ENCODE measurements around the gene GOT1. TPM values are rescaled to one million over a fixed set of nuclear protein-coding genes. Genes with fewer than 3 reads are reported as not detected.

The GOT1 gene
- total RNA-seq: 10 to 100 TPM; 18.4 to 35.0 (median 22.6) TPM

DNA sequence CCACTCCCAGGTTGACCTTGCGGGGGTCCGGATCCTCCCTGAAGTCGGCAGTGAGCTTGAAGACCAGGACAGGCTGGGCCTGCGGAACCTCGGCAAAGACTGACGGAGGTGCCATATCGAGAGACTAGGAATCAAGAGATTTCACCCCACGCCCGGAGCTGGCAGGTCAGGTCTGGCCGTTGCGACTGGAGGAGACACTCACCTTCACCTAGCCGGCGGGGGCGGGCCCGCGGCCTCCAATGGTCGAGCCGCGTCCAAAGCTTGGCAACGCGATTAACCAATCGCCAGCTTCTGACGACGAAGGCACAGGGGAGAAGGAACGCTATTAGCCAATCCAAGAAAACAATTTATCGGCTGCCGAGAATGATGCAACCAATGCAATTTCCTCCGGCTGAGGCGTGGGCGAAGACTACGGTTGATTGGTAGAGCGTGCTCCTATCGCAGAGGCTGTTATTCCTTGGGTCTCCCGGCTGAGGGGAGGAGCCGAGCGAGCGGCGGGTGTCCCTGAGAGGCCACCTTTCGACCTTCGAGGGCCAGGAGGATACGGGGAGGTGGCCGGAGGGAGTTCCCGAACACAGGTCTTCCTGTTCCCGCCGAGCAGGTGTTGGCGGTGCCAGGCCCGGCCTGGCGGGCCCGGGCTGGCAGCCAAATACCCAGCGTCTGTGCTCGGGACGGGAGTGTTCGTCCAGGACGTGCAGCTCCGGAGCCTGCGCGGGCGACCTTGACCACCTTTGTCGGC is at the start of gene GOT1:
GOT1 (minus strand) TSS at position 174 of the 739 bp plus-strand sequence; CDS start at position 115, 59 bp downstream.
- Histone ChIP-seq H3K27ac (peak within 1 kb of the TSS; percentile 70 to 89), H3K27me3 (no peaks in the 10 kb centered on the region), H3K4me1 (no peaks in the 10 kb centered on the region), H3K36me3 (no peaks in the 10 kb centered on the region), H3K9me3 (no peaks in the 10 kb centered on the region), H3K4me3 (peak within 1 kb of the TSS; percentile 74 to 94)
- DNase-seq: peak; percentile 94 to 97
- peak; percentile 28 to 83 for TF ChIP-seq POLR2A (IDR thresholded peaks at IDR 0.05)
- TF ChIP-seq, protein P1, sequence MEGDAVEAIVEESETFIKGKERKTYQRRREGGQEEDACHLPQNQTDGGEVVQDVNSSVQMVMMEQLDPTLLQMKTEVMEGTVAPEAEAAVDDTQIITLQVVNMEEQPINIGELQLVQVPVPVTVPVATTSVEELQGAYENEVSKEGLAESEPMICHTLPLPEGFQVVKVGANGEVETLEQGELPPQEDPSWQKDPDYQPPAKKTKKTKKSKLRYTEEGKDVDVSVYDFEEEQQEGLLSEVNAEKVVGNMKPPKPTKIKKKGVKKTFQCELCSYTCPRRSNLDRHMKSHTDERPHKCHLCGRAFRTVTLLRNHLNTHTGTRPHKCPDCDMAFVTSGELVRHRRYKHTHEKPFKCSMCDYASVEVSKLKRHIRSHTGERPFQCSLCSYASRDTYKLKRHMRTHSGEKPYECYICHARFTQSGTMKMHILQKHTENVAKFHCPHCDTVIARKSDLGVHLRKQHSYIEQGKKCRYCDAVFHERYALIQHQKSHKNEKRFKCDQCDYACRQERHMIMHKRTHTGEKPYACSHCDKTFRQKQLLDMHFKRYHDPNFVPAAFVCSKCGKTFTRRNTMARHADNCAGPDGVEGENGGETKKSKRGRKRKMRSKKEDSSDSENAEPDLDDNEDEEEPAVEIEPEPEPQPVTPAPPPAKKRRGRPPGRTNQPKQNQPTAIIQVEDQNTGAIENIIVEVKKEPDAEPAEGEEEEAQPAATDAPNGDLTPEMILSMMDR (IDR thresholded peaks at IDR 0.05): no peak
- intact Hi-C loops (cut with DNase I; ENCODE audit: low total_unique reads): loop anchor here (10.0 kb wide), 1 partner anchor 284 kb away; no protein-coding TSS in a partner anchor

DNA sequence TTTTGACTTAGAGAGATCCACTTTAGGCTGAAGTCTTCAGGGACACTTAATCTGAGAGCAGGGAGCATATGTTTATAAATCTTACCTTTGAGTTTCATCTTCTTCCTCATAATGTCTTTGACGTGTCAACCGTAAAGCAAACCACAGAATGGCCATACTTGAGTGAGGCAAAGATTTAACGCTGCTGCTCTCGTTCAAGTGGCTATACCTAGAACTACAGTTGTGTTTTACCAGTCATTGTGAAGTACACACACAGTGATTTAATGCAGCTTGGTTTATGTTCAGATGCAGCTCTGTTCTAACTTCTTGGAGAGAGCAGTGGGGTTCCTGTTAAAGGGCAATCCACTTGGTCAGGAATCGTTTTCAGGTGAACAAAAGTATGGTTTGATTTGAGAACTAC is 39.9 kb upstream of the GOT1 start:
- Histone ChIP-seq H3K27ac (no peak overlapping the region), H3K27me3 (no peaks in the 10 kb centered on the region), H3K4me3 (no peak overlapping the region), H3K4me1 (no peaks in the 10 kb centered on the region), H3K9me3 (no peaks in the 10 kb centered on the region), H3K36me3 (no peaks in the 10 kb centered on the region)
- intact Hi-C loops (cut with DNase I; ENCODE audit: low total_unique reads): no loop called here
- no peak for TF ChIP-seq POLR2A (IDR thresholded peaks at IDR 0.05)
- DNase-seq: no peak

DNA sequence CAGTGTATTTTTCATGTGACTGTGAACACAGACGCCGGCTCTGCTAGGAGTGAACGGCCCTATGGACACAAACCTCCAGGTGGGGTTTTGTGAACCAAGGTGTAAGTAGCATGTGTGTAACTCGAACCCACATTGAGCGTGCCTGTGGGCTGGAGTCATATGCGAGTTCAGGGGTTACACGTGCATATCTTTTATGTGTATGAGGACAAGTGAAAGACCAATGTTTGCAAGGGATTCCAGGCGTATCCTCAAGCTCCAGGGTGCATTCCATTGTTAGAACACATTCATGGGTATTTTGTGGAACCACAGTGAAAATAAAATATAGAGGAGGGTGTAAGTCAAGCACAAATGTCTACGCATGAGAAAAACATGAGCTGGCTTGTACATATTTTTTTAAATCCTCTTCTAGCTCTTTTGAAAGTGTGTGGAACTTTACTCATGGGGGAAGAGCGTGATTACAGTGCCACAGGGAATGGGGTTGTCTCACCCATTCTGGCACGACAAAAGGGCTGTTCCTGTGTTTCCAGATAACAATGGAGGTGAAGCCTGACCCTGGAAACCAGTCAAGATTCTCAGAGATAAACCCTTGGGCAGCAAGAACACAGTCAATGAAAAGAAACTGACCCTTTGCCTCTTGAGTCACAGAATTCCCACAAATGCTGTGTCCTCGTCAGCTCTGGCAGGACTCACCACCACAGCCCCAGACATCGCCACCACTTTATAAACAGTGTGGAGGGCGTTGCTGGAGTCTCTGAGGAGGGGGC is 37.0 kb upstream of the GOT1 start:
- Histone ChIP-seq H3K27ac (peak overlapping the region in 1 of 2 donors; percentile 0), H3K4me3 (no peak overlapping the region), H3K4me1 (no peaks in the 10 kb centered on the region), H3K27me3 (no peaks in the 10 kb centered on the region), H3K36me3 (no peaks in the 10 kb centered on the region), H3K9me3 (no peaks in the 10 kb centered on the region)
- TF ChIP-seq, protein P1 (IDR thresholded peaks at IDR 0.05): no peak
- TF ChIP-seq POLR2A (IDR thresholded peaks at IDR 0.05): no peak
- intact Hi-C loops (cut with DNase I; ENCODE audit: low total_unique reads): no loop called here
- peak in 1 of 2 donors; percentile 23 for DNase-seq

DNA sequence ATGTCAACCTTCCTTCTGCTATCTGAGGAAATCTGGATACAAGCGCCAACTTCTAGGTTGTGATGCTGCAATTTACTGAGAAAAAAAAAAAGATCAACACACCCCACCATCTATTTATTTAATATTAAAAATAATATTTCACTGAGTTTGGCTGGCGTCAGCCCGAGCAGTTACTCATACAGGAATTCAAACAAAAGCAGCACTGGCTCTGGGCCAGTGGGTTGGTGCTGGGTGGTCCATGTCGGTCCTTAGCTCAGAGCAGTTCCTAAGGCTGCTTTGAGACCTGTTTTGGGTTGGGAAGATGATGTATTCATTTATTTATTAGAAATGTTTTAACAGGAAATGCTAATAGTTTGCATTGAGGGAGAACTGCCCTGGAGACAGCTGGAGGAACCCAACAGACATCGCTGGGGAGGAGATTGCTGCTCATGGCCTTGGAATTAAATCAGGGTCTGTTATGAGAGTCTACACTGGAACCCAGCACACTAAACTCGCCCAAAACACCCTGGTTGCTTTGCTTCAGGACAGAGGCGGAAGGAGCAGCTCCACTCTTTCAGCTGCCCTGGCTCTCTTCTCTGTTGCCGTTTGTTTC is 36.3 kb upstream of the GOT1 start:
- intact Hi-C loops (cut with DNase I; ENCODE audit: low total_unique reads): no loop called here
- Histone ChIP-seq H3K27ac (peak overlapping the region in 1 of 2 donors; percentile 0), H3K27me3 (no peaks in the 10 kb centered on the region), H3K9me3 (no peaks in the 10 kb centered on the region), H3K36me3 (no peaks in the 10 kb centered on the region), H3K4me3 (no peak overlapping the region), H3K4me1 (no peaks in the 10 kb centered on the region)
- no peak for TF ChIP-seq POLR2A (IDR thresholded peaks at IDR 0.05)
- TF ChIP-seq, protein P1 (IDR thresholded peaks at IDR 0.05): no peak
- no peak for DNase-seq

DNA sequence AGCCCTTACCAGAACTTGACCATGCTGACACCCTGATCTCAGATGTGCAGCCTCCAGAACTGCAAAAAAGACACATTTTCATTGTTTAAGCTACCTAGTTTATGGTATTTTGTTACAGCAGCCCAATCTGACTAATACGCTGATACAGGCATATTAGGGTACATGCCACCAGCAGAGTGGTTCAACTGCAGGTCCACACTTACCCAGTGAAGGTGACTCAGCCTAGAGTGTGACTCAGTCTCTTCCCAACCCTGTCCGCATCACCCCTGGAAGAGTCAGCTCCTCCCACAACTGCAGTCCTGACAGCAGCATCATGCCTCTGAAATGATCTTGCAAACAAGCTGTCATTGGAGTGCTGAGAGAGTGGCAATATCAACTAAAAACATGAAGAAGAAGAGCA is 30.8 kb upstream of the GOT1 start:
- no peak for DNase-seq
- Histone ChIP-seq H3K36me3 (no peaks in the 10 kb centered on the region), H3K4me3 (no peak overlapping the region), H3K27me3 (no peaks in the 10 kb centered on the region), H3K9me3 (no peaks in the 10 kb centered on the region), H3K27ac (no peak overlapping the region), H3K4me1 (no peaks in the 10 kb centered on the region)
- TF ChIP-seq POLR2A (IDR thresholded peaks at IDR 0.05): no peak
- TF ChIP-seq, protein P1 (IDR thresholded peaks at IDR 0.05): no peak
- intact Hi-C loops (cut with DNase I; ENCODE audit: low total_unique reads): no loop called here

Measured in uterus (tissue), 4 donors.